Liver (tissue), 9 donors: ENCODE results near the gene STAT1. TPM values are rescaled to one million over a fixed set of nuclear protein-coding genes. Genes with fewer than 3 reads are reported as not detected.

Experiments used
- DNase-seq: peaks from one replicate; pipeline ENCODE4 v3.0.0-alpha.2; 2017; ENCODE audit warnings: low spot score
- H3K27ac ChIP-seq, 2 donors: one replicate each; pipeline ENCODE4 v1.7.0; 2013; ENCODE audit warnings: inconsistent platforms in 2 of 2, low read length in 2 of 2, control low read depth in 1 of 2, low read depth in 1 of 2, mild to moderate bottlenecking in 1 of 2
- H3K27me3 ChIP-seq, 4 donors: one replicate each; pipeline versions ENCODE4 v1.6.1 to v1.7.0; 2013; ENCODE audit warnings: low read length in 3 of 4, inconsistent platforms in 1 of 4, mild to moderate bottlenecking in 1 of 4, moderate library complexity in 1 of 4; ENCODE audit not compliant: control insufficient read depth in 4 of 4, insufficient read depth in 4 of 4
- H3K36me3 ChIP-seq, 4 donors: one replicate each; pipeline versions ENCODE4 v1.6.1 to v1.7.0; 2013; ENCODE audit warnings: low read length in 3 of 4, mild to moderate bottlenecking in 3 of 4, low read depth in 1 of 4, moderate library complexity in 1 of 4; ENCODE audit not compliant: control insufficient read depth in 4 of 4, insufficient read depth in 3 of 4
- H3K4me1 ChIP-seq, 4 donors: one replicate each; pipeline versions ENCODE4 v1.6.1 to v1.7.0; 2013; ENCODE audit warnings: low read length in 3 of 4, mild to moderate bottlenecking in 3 of 4, moderate library complexity in 1 of 4; ENCODE audit not compliant: control insufficient read depth in 4 of 4, insufficient read depth in 4 of 4
- H3K4me3 ChIP-seq, 3 donors: one replicate each; pipeline versions ENCODE4 v1.6.1 to v1.7.0; 2013; ENCODE audit warnings: low read length in 3 of 3, control low read depth in 1 of 3, low read depth in 1 of 3, mild to moderate bottlenecking in 1 of 3
- H3K9ac ChIP-seq, 2 donors: one replicate each; pipeline ENCODE4 v1.7.0; 2013; ENCODE audit warnings: low read length in 2 of 2, mild to moderate bottlenecking in 2 of 2, moderate library complexity in 2 of 2, control low read depth in 1 of 2, low read depth in 1 of 2
- H3K9me3 ChIP-seq, 4 donors: one replicate each; pipeline versions ENCODE4 v1.6.1 to v1.7.0; 2013; ENCODE audit warnings: low read length in 3 of 4; ENCODE audit not compliant: control insufficient read depth in 4 of 4
- FOXA1 ChIP-seq: IDR thresholded peaks from 2 replicates; pipeline ENCODE4 v1.6.1; 2016; ENCODE audit warnings: antibody characterized with exemption
- FOXA2 ChIP-seq: IDR thresholded peaks from 2 replicates; pipeline ENCODE4 v1.6.1; 2016; ENCODE audit warnings: antibody characterized with exemption
- HNF4A ChIP-seq, 2 donors: conservative IDR thresholded peaks; 2 replicates each; pipeline ENCODE4 v1.6.1; 2016; ENCODE audit warnings: antibody characterized with exemption in 2 of 2, mild to moderate bottlenecking in 2 of 2
- HNF4G ChIP-seq: IDR thresholded peaks from 2 replicates; pipeline ENCODE4 v1.6.1; 2016; ENCODE audit warnings: antibody characterized with exemption
- JUND ChIP-seq, 2 donors: IDR thresholded peaks; 2 replicates each; pipeline ENCODE4 v1.6.1; 2016; ENCODE audit warnings: antibody characterized with exemption in 2 of 2
- NR2F2 ChIP-seq: IDR thresholded peaks from 2 replicates; pipeline ENCODE4 v1.6.1; 2016; ENCODE audit warnings: antibody characterized with exemption
- RAD21 ChIP-seq, 2 donors: IDR thresholded peaks; 2 replicates each; pipeline ENCODE4 v1.6.1; 2016; ENCODE audit warnings: antibody characterized with exemption in 2 of 2, mild to moderate bottlenecking in 2 of 2
- RXRA ChIP-seq, 2 donors: IDR thresholded peaks; 2 replicates each; pipeline ENCODE4 v1.6.1; 2017 to 2018; ENCODE audit warnings: antibody characterized with exemption in 2 of 2, mild to moderate bottlenecking in 1 of 2
- SP1 ChIP-seq: IDR thresholded peaks from 2 replicates; pipeline ENCODE4 v1.6.1; 2018; ENCODE audit warnings: antibody characterized with exemption, mild to moderate bottlenecking
- TAF1 ChIP-seq: conservative IDR thresholded peaks from 2 replicates; pipeline ENCODE4 v1.6.1; 2016; ENCODE audit warnings: antibody characterized with exemption, mild to moderate bottlenecking
- YY1 ChIP-seq: IDR thresholded peaks from 2 replicates; pipeline ENCODE4 v1.6.1; 2016; ENCODE audit warnings: antibody characterized with exemption, mild to moderate bottlenecking
- WGBS: extraction: QIAGEN DNeasy Blood & Tissue Kit; methylation state at CpG from one replicate; pipeline ENCODE4 v1.1.7; 2013; 5-methylcytosine and 5-hydroxymethylcytosine counted together
- polyA plus RNA-seq, 2 donors: library from polyadenylated mRNA; stranded (reverse) in 1 of 2; unstranded in 1 of 2; fragments of 200-250 nt in 1 of 2; fragments of >200 nt in 1 of 2; fragmentation: Nextera tagmentation in 1 of 2; extraction: Ambion mirVana in 1 of 2; gene quantifications; one replicate each; pipeline versions ENCODE4 v1.2.1 to v1.2.3, GENCODE V29; 2013 to 2015
- total RNA-seq, 2 donors: library from RNA; depleted of rRNA; stranded (reverse); fragments of >200 nt; gene quantifications; one replicate each; pipeline ENCODE4 v1.2.3, GENCODE V29; 2014
- TF ChIP-seq, protein P1 (sequence below): IDR thresholded peaks from 2 replicates; pipeline ENCODE4 v1.6.1; 2016; ENCODE audit warnings: antibody characterized with exemption, mild to moderate bottlenecking
- TF ChIP-seq, protein P2 (sequence below): IDR thresholded peaks from 2 replicates; pipeline ENCODE4 v1.6.1; 2016; ENCODE audit warnings: antibody characterized with exemption
- TF ChIP-seq, protein P3 (sequence below): fragments of 150-350 bp; IDR thresholded peaks from 2 replicates; pipeline ENCODE4 v1.5.1; 2017; ENCODE audit warnings: improper control_type of control experiment, low read depth, low read length; ENCODE audit not compliant: missing input control
- TF ChIP-seq, protein P4 (sequence below): IDR thresholded peaks from 2 replicates; pipeline ENCODE4 v1.6.1; 2016; ENCODE audit warnings: antibody characterized with exemption
- TF ChIP-seq, protein P5 (sequence below): IDR thresholded peaks from 2 replicates; pipeline ENCODE4 v1.6.1; 2016; ENCODE audit warnings: antibody characterized with exemption
- donor health status: healthy.
- donor health status: healthy.
- donor health status: healthy.
- donor health status: healthy.
- donor health status: healthy.

STAT1 gene
- total and polyA plus RNA-seq, 4 donors = 26.2 to 78.7 (median 45.6) TPM

DNA sequence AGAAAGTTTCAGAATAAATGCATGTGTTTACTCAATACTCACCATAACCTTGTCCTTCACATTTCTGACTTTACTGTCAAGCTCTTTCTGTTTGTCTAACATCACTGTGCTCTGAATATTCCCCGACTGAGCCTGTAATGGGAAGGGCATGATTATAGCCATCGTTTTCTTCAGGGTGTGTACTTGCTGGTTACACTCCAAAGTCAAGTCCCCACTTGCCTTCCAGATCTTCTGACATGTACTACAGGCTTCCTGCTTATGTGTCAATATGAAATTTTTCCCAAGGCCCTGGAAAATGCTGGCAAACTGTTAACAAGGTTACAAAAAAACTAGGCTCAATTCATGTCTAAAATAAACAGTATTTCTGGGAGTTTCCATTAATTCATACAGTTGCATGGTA lies 12.9 kb downstream of the STAT1 start:
- DNase-seq = no peak
- Histone ChIP-seq H3K36me3 (peaks cover 39 to 94% (median 91%) of the 10 kb centered on the region in 4 donors), H3K27ac (no peak overlapping the region), H3K4me3 (no peak overlapping the region), H3K27me3 (no peaks in the 10 kb centered on the region), H3K9ac (no peak overlapping the region), H3K9me3 (no peaks in the 10 kb centered on the region), H3K4me1 (no peaks in the 10 kb centered on the region)
- TF ChIP-seq, protein P1, sequence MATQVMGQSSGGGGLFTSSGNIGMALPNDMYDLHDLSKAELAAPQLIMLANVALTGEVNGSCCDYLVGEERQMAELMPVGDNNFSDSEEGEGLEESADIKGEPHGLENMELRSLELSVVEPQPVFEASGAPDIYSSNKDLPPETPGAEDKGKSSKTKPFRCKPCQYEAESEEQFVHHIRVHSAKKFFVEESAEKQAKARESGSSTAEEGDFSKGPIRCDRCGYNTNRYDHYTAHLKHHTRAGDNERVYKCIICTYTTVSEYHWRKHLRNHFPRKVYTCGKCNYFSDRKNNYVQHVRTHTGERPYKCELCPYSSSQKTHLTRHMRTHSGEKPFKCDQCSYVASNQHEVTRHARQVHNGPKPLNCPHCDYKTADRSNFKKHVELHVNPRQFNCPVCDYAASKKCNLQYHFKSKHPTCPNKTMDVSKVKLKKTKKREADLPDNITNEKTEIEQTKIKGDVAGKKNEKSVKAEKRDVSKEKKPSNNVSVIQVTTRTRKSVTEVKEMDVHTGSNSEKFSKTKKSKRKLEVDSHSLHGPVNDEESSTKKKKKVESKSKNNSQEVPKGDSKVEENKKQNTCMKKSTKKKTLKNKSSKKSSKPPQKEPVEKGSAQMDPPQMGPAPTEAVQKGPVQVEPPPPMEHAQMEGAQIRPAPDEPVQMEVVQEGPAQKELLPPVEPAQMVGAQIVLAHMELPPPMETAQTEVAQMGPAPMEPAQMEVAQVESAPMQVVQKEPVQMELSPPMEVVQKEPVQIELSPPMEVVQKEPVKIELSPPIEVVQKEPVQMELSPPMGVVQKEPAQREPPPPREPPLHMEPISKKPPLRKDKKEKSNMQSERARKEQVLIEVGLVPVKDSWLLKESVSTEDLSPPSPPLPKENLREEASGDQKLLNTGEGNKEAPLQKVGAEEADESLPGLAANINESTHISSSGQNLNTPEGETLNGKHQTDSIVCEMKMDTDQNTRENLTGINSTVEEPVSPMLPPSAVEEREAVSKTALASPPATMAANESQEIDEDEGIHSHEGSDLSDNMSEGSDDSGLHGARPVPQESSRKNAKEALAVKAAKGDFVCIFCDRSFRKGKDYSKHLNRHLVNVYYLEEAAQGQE = no peak
- no peak for TF ChIP-seq FOXA2
- TF ChIP-seq HNF4G = no peak
- no peak for TF ChIP-seq TAF1
- TF ChIP-seq, protein P2, sequence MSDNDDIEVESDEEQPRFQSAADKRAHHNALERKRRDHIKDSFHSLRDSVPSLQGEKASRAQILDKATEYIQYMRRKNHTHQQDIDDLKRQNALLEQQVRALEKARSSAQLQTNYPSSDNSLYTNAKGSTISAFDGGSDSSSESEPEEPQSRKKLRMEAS = no peak
- no peak for TF ChIP-seq FOXA1
- TF ChIP-seq NR2F2 = no peak
- TF ChIP-seq, protein P3, sequence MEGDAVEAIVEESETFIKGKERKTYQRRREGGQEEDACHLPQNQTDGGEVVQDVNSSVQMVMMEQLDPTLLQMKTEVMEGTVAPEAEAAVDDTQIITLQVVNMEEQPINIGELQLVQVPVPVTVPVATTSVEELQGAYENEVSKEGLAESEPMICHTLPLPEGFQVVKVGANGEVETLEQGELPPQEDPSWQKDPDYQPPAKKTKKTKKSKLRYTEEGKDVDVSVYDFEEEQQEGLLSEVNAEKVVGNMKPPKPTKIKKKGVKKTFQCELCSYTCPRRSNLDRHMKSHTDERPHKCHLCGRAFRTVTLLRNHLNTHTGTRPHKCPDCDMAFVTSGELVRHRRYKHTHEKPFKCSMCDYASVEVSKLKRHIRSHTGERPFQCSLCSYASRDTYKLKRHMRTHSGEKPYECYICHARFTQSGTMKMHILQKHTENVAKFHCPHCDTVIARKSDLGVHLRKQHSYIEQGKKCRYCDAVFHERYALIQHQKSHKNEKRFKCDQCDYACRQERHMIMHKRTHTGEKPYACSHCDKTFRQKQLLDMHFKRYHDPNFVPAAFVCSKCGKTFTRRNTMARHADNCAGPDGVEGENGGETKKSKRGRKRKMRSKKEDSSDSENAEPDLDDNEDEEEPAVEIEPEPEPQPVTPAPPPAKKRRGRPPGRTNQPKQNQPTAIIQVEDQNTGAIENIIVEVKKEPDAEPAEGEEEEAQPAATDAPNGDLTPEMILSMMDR = no peak
- TF ChIP-seq, protein P4, sequence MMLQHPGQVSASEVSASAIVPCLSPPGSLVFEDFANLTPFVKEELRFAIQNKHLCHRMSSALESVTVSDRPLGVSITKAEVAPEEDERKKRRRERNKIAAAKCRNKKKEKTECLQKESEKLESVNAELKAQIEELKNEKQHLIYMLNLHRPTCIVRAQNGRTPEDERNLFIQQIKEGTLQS = no peak
- TF ChIP-seq RXRA (IDR thresholded peaks at IDR 0.05) = no peak
- no peak for TF ChIP-seq HNF4A (conservative IDR thresholded peaks at IDR 0.05)
- no peak for TF ChIP-seq JUND (IDR thresholded peaks at IDR 0.05)
- no peak for TF ChIP-seq YY1
- TF ChIP-seq RAD21 (IDR thresholded peaks at IDR 0.05) = no peak
- TF ChIP-seq SP1 = no peak
- TF ChIP-seq, protein P5, sequence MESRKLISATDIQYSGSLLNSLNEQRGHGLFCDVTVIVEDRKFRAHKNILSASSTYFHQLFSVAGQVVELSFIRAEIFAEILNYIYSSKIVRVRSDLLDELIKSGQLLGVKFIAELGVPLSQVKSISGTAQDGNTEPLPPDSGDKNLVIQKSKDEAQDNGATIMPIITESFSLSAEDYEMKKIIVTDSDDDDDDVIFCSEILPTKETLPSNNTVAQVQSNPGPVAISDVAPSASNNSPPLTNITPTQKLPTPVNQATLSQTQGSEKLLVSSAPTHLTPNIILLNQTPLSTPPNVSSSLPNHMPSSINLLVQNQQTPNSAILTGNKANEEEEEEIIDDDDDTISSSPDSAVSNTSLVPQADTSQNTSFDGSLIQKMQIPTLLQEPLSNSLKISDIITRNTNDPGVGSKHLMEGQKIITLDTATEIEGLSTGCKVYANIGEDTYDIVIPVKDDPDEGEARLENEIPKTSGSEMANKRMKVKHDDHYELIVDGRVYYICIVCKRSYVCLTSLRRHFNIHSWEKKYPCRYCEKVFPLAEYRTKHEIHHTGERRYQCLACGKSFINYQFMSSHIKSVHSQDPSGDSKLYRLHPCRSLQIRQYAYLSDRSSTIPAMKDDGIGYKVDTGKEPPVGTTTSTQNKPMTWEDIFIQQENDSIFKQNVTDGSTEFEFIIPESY = no peak
- 73% methylated on average over 2 of the region's 2 CpGs for WGBS
